ENCODE results near the gene TIMM13. TPM values are rescaled to one million over a fixed set of nuclear protein-coding genes. Genes with fewer than 3 reads are reported as not detected.

Gene TIMM13
- total and polyA plus RNA-seq, 2 of the 8 experiments (the other 6 are each of a cell fraction or from before 2014, with no cell fraction given) = 270 to 275 TPM

DNA sequence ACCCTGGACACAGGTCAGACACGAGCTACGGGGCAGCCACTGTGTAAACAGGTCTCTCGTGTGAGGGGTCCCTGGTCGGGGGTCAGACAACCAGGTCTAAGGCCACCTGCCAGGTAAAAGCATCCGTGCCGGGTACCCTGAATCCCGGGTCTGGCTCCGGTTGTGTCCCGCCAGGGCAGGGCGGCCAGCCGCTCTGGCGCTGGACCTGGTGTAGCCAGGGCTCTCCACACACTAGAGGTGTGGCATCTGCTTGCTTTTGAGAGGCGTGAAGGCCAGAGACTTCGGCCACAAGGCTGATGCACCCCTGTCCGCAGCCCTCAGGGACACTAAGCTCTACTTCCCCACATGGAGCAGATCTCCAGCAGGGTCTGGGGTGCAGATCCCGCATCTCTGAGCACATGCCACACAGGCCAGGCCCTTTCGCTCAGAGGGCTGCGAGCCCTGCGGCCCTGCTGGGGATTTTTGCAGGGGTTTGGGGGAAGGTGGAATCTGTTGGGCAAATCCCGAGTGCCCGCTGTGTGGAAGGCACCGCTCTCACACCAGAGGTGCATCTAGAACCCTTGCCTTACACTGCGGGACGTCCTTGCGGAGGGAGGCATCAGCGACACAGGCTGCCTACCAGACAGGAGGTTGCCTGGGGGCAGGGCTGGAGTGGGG is 13.8 kb upstream of the TIMM13 start:
- DNase-seq (ENCODE audit: low read depth in 1 of 2, low spot score in 2 of 2) (no peak), FAIRE-seq (no peak)
- Histone ChIP-seq H3K18ac (ENCODE audit: extremely low read depth, low read length) (no peak overlapping the region), H2BK20ac (ENCODE audit: low read length) (no peak overlapping the region), H3K79me1 (ENCODE audit: low read depth, low read length) (peaks cover 13% of the 10 kb centered on the region), H2BK12ac (ENCODE audit: low read depth, low read length) (no peak overlapping the region), H2BK5ac (ENCODE audit: low read depth, low read length) (no peak overlapping the region; the same call in 1 of the 2 replicates), H3K23ac (ENCODE audit: insufficient read length) (no peak overlapping the region), H3K56ac (replicated peaks; ENCODE audit: insufficient read length, low read depth, low read length) (no peak overlapping the region), H3K36me3 (ENCODE audit: control insufficient read depth in 2 of 4, insufficient read depth in 4 of 4, low read length in 3 of 4) (peaks cover 14 to 53% (median 36%) of the 10 kb centered on the region in 4 experiments), H3K4me1 (replicated peaks in 1 of 4; ENCODE audit: control insufficient read depth in 3 of 4, insufficient read depth in 4 of 4, low read length in 3 of 4) (peaks cover 0 to under 1% (median 0%) of the 10 kb centered on the region in 4 experiments; a peak in 1 of 7 replicates), H4K20me1 (replicated peaks in 1 of 2; ENCODE audit: control insufficient read depth in 1 of 2, insufficient read depth in 2 of 2, low read length in 2 of 2) (peaks cover 19 to 29% of the 10 kb centered on the region in 2 experiments), H3K27me3 (replicated peaks in 1 of 4; ENCODE audit: control insufficient read depth in 3 of 4, extremely low read depth in 1 of 4, insufficient read depth in 3 of 4, low read length in 3 of 4) (no peaks in the 10 kb centered on the region), H3K9ac (replicated peaks in 1 of 4; ENCODE audit: extremely low read depth in 1 of 4, low read depth in 3 of 4, low read length in 3 of 4) (no peak overlapping the region), H4K91ac (replicated peaks; ENCODE audit: insufficient read length, low read length) (no peak overlapping the region), H2AFZ (ENCODE audit: low read length) (no peak overlapping the region), H2BK15ac (ENCODE audit: low read length) (no peak overlapping the region), H3K4me3 (ENCODE audit: extremely low read depth in 1 of 4, insufficient read depth in 2 of 4, low read depth in 3 of 4, low read length in 4 of 4) (no peak overlapping the region), H3K4me2 (ENCODE audit: insufficient read depth in 1 of 2, low read depth in 2 of 2, low read length in 2 of 2) (no peak overlapping the region), H2AK5ac (ENCODE audit: low read depth, low read length) (no peak overlapping the region), H4K8ac (ENCODE audit: extremely low read depth, insufficient read depth, low read length) (no peak overlapping the region), H2BK120ac (replicated peaks; ENCODE audit: low read depth, low read length) (no peak overlapping the region), H3K23me2 (ENCODE audit: low read depth, low read length) (peaks cover 4% of the 10 kb centered on the region; the same call in 1 of the 2 replicates), H3K9me3 (ENCODE audit: insufficient read depth in 2 of 2, low read depth in 1 of 2, low read length in 1 of 2) (no peaks in the 10 kb centered on the region), H3K27ac (ENCODE audit: low read depth, low read length) (no peak overlapping the region), H3K79me2 (ENCODE audit: control insufficient read depth in 1 of 2, insufficient read depth in 2 of 2, low read length in 2 of 2) (peaks cover 0 to 29% of the 10 kb centered on the region in 2 experiments; a peak in 1 of 4 replicates), H3K4ac (replicated peaks; ENCODE audit: insufficient read length, low read depth, low read length) (no peak overlapping the region), H3K14ac (ENCODE audit: insufficient read length) (no peak overlapping the region), H4K5ac (ENCODE audit: insufficient read length, low read depth, low read length) (no peak overlapping the region)
- ChIA-PET CTCF (ENCODE audit: partially characterized antibody) (interaction anchor here (0.9 to 1.9 kb wide), 4 partner anchors 13 to 179 kb away, joined by 3 to 6 read pairs (median 4); no protein-coding TSS in a partner anchor), POLR2A (ENCODE audit: partially characterized antibody) (interaction anchor here (0.9 to 9.5 kb wide), 4 partner anchors 10 to 35 kb away, joined by 3 to 84 read pairs (median 3); partner anchors contain the start of genes GADD45B and TIMM13)
- WGBS, 2 experiments (ENCODE audit: extremely low coverage in 1 of 2, insufficient coverage in 1 of 2, insufficient read length in 1 of 2, insufficient replicate concordance in 2 of 2, low coverage in 1 of 2, low lambda C conversion rate in 2 of 2, missing lambda C conversion rate in 1 of 2) = 91% methylated on average over 25 of the region's 26 CpGs; no CpG with 5 or more reads in 1 of the 2 experiments
- TF ChIP-seq KDM1A (IDR thresholded peaks at IDR 0.05; ENCODE audit: borderline replicate concordance, low read length) (no peak), MAFK (IDR thresholded peaks at IDR 0.05; ENCODE audit: low read depth, low read length) (no peak), CHD2 (IDR thresholded peaks at IDR 0.05; ENCODE audit: low read length) (no peak), JUND (IDR thresholded peaks at IDR 0.05; ENCODE audit: low read length) (no peak), NRF1 (IDR thresholded peaks at IDR 0.05; ENCODE audit: low read depth, low read length) (no peak)
- TF ChIP-seq, protein P1, sequence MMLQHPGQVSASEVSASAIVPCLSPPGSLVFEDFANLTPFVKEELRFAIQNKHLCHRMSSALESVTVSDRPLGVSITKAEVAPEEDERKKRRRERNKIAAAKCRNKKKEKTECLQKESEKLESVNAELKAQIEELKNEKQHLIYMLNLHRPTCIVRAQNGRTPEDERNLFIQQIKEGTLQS (IDR thresholded peaks at IDR 0.05; ENCODE audit: insufficient read depth, low read depth, low read length) = no peak

Data from H1 (cell line).